ENCODE measurements around the gene CFB.

CFB gene

DNA sequence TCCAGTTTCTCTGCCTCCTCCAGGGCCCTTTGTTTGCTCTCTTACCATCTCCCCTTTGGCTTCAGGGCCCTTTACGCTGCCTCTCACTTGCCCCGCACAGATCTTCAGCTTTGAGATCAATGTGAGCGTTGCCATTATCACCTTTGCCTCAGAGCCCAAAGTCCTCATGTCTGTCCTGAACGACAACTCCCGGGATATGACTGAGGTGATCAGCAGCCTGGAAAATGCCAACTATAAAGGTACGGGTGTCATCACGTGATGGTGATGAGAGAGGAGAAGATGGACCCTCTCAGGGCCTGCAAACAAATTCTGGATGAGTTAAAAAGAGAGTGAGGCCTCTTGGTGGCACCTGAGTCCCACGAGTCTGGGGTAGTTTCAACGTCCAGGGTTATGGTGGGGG is 10.1 kb upstream of the CFB start:
- H3K4me3 ChIP-seq (ENCODE audit: low read depth, low read length): no peak overlapping the region
- in situ Hi-C loops (cut with HindIII; ENCODE audit: low sequenced_read_pairs): no loop called here
- TF ChIP-seq, protein P1, sequence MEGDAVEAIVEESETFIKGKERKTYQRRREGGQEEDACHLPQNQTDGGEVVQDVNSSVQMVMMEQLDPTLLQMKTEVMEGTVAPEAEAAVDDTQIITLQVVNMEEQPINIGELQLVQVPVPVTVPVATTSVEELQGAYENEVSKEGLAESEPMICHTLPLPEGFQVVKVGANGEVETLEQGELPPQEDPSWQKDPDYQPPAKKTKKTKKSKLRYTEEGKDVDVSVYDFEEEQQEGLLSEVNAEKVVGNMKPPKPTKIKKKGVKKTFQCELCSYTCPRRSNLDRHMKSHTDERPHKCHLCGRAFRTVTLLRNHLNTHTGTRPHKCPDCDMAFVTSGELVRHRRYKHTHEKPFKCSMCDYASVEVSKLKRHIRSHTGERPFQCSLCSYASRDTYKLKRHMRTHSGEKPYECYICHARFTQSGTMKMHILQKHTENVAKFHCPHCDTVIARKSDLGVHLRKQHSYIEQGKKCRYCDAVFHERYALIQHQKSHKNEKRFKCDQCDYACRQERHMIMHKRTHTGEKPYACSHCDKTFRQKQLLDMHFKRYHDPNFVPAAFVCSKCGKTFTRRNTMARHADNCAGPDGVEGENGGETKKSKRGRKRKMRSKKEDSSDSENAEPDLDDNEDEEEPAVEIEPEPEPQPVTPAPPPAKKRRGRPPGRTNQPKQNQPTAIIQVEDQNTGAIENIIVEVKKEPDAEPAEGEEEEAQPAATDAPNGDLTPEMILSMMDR (IDR thresholded peaks at IDR 0.05; ENCODE audit: low read depth, low read length, missing control alignments): no peak
- DNase-seq (ENCODE audit: low read depth): no peak

DNA sequence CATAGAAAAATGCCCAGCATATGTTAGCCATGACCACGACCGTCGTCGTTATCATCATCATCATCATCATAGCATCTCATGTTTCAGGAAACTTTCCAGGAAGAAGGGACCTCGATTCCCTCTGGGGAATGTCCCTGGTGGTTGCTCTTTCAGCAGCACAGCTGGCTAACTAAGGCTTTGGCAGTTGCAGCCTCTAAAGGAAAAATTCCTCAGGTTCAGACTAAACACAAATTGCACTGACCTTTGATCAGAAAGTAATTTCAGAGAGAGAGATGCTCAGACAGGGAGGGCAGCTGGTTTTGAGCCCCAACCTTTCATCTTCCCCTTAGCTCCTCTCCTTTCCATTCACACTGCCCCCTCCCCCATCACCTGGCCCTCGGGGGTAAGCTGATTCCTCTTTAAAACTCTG is 5.6 kb upstream of the CFB start:
- in situ Hi-C loops (cut with HindIII; ENCODE audit: low sequenced_read_pairs): no loop called here
- DNase-seq (ENCODE audit: low read depth): no peak
- no peak overlapping the region for H3K4me3 ChIP-seq (ENCODE audit: low read depth, low read length)
- TF ChIP-seq, protein P1 (IDR thresholded peaks at IDR 0.05; ENCODE audit: low read depth, low read length, missing control alignments): no peak

- H3K4me3 ChIP-seq (ENCODE audit: low read depth, low read length): no peak overlapping the region
- in situ Hi-C loops (cut with HindIII; ENCODE audit: low sequenced_read_pairs): no loop called here
- TF ChIP-seq, protein P1 (IDR thresholded peaks at IDR 0.05; ENCODE audit: low read depth, low read length, missing control alignments): no peak
- no peak for DNase-seq (ENCODE audit: low read depth)
Measured at GRCh38 chr6:31943742-31944141, 2.2 kb upstream of the CFB start.

- DNase-seq (ENCODE audit: low read depth): no peak
- H3K4me3 ChIP-seq (ENCODE audit: low read depth, low read length): no peak overlapping the region
- in situ Hi-C loops (cut with HindIII; ENCODE audit: low sequenced_read_pairs): no loop called here
- TF ChIP-seq, protein P1 (IDR thresholded peaks at IDR 0.05; ENCODE audit: low read depth, low read length, missing control alignments): no peak
Measured at GRCh38 chr6:31945154-31945506, 765 bp upstream of the CFB start.

DNA sequence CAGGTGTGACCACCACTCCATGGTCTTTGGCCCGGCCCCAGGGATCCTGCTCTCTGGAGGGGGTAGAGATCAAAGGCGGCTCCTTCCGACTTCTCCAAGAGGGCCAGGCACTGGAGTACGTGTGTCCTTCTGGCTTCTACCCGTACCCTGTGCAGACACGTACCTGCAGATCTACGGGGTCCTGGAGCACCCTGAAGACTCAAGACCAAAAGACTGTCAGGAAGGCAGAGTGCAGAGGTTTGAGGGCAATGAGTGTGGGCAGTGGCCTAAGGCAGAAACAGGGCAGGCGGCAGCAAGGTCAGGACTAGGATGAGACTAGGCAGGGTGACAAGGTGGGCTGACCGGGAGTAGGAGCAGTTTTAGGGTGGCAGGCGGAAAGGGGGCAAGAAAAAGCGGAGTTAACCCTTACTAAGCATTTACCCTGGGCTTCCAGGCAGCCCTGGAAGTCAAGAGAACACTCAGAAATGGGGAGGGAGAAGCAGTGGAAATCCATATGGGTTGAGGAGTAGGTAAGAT is 533 bp downstream of the CFB start:
- in situ Hi-C loops (cut with HindIII; ENCODE audit: low sequenced_read_pairs): no loop called here
- H3K4me3 ChIP-seq (ENCODE audit: low read depth, low read length): peak overlapping the region; percentile 15
- DNase-seq (ENCODE audit: low read depth): no peak
- TF ChIP-seq, protein P1 (IDR thresholded peaks at IDR 0.05; ENCODE audit: low read depth, low read length, missing control alignments): no peak

DNA sequence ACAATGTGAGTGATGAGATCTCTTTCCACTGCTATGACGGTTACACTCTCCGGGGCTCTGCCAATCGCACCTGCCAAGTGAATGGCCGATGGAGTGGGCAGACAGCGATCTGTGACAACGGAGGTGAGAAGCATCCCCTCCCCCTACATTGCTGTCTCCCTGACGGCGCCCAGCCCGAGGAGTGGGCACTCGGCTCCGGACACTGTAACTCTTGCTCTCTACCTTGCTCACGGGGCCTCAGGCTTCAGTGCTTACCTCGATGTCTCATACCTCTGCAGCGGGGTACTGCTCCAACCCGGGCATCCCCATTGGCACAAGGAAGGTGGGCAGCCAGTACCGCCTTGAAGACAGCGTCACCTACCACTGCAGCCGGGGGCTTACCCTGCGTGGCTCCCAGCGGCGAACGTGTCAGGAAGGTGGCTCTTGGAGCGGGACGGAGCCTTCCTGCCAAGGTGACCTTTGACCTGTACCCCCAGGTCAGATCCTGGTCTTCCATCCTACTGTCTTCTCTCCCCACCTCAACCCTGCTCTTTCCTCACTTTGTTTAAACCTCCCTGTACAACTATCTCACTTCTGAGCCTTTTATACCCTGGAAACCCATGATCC is 1.3 kb downstream of the CFB start:
- no peak for DNase-seq (ENCODE audit: low read depth)
- TF ChIP-seq, protein P1 (IDR thresholded peaks at IDR 0.05; ENCODE audit: low read depth, low read length, missing control alignments): no peak
- in situ Hi-C loops (cut with HindIII; ENCODE audit: low sequenced_read_pairs): no loop called here
- H3K4me3 ChIP-seq (ENCODE audit: low read depth, low read length): no peak overlapping the region

All from astrocyte of the cerebellum (primary cell).